GM21447 (cell line): ENCODE results near the gene KLK11.

Experiments
- ATAC-seq: cut with Tn5 transposase; IDR thresholded peaks from one replicate; pipeline ENCODE4 v1.9.1; 2021; ENCODE audit not compliant: unreplicated experiment

The KLK11 gene

GRCh38 chr19:51029718-51030117 lies 3.3 kb upstream of the KLK11 start:
- ATAC-seq = no peak

GRCh38 chr19:51027873-51028272 lies 1.5 kb upstream of the KLK11 start:
- no peak for ATAC-seq

GRCh38 chr19:51027126-51027806 lies 850 bp upstream of the KLK11 start:
- ATAC-seq = no peak

GRCh38 chr19:51025809-51026553 lies 435 bp downstream of the KLK11 start:
- ATAC-seq = no peak

GRCh38 chr19:51025401-51025800 lies 1.0 kb downstream of the KLK11 start:
- ATAC-seq = no peak

DNA sequence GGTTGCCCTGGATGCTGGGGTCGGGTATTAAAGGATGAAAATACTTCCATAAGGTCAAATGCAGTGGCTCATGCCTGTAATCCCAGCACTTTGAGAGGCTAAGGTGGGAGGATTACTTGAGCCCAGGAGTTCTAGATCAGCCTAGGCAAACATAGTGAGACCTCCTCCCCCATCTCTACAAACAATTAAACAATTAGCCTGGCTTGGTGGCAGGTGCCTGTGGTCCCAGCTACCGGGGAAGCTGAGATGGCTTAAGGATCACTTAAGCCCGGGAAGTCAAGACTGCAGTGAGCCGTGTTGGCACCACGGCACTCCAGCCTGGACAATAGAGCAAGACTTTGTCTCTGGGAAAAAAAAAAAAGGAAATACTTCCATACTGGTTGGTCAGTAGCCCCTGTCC lies 1.5 kb downstream of the KLK11 start:
- ATAC-seq = no peak

DNA sequence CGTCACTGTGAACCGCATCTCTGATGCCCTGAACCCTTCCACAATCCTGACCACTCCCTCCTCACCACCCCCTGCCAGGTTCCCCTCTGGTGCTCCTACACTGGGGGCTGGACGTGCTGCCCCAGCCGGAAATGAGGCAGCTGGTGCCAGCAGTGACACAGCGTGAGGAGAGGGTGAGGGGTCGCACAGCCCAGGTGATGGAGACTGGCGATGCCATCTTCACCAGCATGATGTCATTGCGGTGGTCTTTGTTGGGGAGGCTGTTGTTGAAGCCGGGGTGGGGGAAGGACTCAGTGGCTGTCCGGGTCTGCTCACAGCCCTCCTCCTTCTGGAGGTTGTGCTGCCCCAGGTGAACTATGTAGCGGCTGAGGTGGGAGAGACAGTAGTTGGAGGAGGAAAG lies 2.5 kb downstream of the KLK11 start:
- no peak for ATAC-seq

DNA sequence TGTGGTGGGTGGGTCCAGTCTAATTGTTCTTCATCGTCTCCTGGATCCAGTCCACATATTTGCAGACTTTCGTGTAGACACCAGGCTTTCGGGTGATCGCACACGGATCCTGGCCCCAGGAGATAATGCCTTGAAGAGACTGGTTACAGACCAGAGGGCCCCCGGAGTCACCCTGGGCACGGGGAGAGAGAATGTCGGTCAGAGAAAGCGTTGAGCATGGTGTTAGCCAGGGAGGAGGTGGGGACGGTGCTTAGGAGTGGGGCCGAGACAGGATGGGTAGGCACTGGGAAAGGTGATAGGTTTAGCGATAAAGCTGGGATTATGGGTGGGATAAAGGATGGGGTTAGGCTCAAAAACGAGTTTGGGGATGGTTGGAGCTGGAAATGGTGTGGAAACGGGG lies 3.9 kb downstream of the KLK11 start:
- ATAC-seq = no peak

DNA sequence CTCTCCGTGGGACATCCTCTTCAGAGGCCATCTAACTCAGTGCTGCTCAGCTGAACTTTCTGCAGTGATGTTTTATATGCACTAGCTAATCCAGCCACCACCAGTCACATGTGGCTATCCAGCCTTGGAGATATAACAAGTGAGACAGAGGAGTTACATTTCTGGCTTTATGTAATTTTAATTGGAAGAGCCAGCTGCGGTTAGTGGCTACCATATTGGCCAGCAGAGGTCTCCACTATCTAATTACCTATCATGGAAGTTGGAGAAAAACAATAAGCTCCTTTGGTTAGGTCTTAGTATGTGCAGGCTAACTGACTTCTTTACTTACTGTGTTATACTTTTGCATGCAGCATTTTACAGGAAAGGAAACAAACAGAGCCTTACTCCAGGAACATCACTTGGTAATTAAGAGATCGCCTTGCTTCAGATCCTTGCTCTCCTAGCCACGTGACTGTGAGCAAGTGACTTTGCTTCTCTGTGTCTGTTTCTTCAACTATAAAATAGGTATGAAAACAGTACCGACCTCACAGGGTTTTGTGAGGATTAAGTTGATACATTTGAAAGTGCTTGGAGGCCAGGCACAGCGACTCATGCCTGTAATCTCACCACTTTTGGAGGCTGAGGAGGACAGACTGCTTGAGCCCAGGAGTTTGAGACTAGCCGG lies 5.3 kb downstream of the KLK11 start:
- no peak for ATAC-seq

DNA sequence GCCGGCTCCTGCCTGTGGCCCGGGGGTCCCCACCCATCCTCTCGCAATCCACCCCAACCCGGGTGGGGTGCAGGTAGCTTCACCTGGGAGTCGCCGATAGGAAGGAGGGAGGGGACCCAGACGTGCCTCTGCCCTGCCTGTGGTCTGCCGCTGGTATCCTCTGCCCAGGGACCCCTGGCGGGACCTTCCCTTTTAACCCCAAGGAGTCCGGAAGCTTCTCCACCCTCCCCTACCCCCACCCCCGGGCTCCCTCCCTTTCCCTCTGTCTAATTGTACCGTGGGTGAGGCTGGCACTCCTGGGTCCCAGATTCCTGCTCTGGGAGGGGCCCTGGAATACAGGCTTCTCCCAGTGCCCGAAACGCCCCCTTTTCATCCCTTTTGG lies 6.9 kb downstream of the KLK11 start, which contains the start of gene KLK10:
KLK10 (minus strand) TSS at position 166 of the 382 bp plus-strand sequence. CDS start 579 bp downstream, outside the sequence.
- ATAC-seq = no peak

- ATAC-seq = no peak
Observed at GRCh38 chr19:51018745-51019543, 7.5 kb downstream of the KLK11 start.

DNA sequence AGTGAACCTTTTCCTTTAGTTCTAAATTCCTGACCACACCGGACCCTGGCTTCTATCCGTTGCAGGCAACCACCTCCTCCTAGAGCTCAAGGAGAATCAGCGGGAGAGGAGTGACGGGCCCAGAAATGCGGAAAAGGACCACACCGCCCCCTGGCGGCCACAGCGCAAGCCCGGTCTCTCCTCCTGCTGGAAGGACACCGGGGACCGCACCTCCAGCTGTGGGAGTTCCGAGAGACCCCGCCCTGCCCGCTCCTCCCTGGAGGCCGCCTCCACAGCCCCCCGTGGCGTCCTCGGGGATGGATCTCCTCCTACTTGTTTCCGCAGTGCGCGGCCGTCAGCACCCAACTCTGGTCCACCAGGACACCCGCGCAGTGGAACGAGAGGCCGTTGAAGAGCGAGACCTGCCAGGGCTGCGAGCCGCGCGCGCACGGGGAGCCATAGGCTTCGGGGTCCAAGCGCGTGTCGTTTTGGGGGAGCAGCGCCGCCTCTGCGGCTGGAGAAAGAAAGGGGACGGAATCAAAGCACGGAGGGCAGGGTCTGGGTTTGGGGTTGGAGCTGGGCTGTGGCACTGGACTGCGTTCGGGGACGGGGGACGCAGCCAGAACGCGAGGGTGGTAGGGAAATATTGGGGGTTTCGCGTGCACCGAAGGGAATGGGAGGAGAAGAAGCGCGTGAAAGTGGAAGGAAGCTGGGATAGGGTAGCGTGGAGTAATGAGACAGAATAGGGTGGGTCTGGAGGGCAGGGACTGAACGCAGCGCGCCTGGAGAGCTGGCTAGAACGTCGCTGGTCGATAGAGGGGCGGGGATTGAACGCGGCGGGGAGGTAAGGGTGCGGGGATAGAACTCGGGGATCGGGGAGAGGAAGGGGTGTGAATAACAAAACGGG lies 9.4 kb downstream of the KLK11 start:
- ATAC-seq = no peak

- ATAC-seq = no peak
Observed at GRCh38 chr19:51015691-51016267, 10.6 kb downstream of the KLK11 start.

GRCh38 chr19:51014242-51014641 lies 12.2 kb downstream of the KLK11 start:
- ATAC-seq = no peak

DNA sequence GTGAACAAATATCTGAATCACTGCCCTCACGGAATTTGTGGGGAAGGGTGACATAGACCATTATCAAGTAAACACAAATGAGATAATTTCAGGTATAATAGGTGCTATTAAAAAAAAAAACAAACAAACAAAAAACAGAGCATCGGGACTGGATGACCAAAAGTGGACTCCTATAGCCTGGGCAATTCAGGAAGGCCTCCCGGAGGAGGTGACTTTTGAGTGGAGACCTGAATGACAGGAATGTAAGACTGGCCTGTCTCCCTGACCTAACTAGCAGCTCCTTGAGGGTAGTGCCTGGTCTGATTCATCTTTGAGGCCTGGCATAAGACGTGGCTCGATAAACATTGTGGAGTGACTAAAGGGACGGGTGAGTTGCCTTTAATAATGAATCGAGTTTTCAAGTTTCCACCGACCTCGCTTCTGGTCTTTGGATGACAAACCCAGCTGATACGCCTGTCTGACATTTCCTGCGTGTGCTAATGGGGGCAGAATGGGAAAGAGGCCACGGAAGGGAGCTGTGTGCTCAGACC lies 13.7 kb downstream of the KLK11 start:
- ATAC-seq = no peak

GRCh38 chr19:51010066-51010795 lies 16.2 kb downstream of the KLK11 start:
- no peak for ATAC-seq

GRCh38 chr19:51009061-51009891 lies 17.1 kb downstream of the KLK11 start:
- no peak for ATAC-seq

- ATAC-seq = no peak
Observed at GRCh38 chr19:51007488-51007887, 18.9 kb downstream of the KLK11 start.
